ENCODE measurements around the gene LAMTOR5.
"Not testable (repeated sequence)": the region's sequence is repeated elsewhere in the genome, so short reads cannot be mapped to it uniquely, and the experiment has no call there.

LAMTOR5 gene

DNA sequence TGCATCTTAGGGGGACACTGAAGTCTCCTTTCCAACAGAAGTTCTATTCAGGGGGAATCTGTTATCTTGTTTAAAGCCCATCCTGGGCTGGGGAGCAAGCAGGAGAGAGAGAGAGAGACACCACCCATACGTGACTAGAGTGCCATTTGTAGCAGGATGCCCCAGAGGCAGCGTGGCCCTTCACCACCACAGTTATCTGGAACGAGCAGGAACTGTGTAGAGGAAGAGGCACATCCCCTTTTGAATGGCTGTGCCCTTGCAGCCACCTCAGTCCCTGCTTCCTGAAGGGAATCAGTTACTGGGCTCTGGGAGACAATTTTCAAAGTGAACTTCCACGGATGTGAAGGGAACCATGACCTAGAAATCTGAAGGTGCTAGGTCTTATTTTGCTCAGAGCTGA is 19.4 kb upstream of the LAMTOR5 start:
- FAIRE-seq = no peak
- no peak for DNase-seq (ENCODE audit: insufficient read length, low spot score)
- TF ChIP-seq CTCF (IDR thresholded peaks at IDR 0.05; ENCODE audit: insufficient read depth, missing control alignments) = no peak

DNA sequence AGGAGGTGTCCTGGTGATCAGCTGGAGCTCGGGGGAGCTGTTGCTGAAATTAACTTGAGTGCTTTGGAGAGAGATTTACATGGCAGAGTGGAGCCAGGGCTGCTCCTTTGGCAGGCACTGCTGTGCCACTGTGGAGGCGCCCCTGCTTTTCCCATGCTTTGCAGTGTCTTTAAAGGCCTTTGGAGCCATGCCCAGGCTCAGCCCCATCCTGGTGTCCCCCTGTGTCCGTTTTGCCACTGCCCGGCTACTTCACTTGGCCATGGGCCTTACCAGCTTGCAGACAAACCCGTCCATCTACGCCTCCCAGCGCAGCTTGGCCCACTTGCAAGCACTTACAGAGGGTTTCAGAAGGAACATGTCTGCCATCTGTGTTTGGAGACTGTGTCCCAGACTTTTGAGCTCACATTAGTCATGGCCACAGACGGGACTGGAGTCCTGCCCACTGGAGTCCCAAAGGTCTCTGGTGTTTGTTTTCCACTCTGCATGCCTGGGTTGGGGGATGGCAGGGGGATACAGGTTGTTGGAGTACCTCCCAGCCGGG is 18.2 kb upstream of the LAMTOR5 start:
- FAIRE-seq (no peak), DNase-seq (ENCODE audit: insufficient read length, low spot score) (no peak)
- TF ChIP-seq CTCF (IDR thresholded peaks at IDR 0.05; ENCODE audit: insufficient read depth, missing control alignments) = no peak

DNA sequence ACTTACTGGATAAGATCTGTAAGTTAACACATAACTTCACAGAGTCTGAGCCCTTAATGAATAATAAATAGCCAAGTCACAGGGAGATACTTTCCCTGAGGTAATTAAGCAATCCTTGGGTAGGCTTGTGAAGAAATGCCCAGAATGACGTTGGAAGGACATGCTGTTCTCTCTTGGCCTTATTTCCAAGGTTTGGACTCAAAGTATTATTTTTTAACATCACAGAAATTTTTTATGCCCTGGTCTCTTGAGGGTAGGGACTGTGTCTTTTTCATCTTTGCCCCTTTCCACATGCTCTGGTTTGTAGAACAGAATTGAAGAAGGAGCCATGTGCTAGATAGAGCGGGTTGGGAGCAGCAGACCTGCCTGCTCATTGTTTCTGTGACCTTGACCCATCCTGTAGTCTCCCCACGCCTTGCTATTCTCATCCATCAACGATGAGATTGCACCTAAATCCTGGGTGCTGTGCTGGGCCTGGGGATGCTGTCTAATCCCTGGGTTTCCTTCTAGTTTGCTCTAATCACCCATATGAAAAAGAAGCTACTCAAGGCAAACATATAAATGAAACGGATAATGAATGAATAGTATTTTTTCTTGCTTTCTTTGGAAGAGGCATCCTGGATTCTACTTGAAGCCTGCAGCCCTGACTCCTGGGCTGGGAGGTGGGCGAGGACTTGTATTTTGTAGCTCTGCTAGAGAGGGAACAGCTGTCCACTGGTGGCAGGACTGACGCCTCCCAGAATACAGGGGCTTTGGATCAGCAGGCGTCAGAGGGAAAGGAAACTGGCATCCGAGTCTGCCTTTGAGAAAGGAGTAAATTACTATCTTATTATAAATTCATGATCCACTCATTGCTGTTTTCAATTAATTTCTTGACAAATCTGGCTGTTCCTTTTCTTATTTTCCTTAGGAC is 17.5 kb upstream of the LAMTOR5 start:
- TF ChIP-seq CTCF (IDR thresholded peaks at IDR 0.05; ENCODE audit: insufficient read depth, missing control alignments) = no peak
- FAIRE-seq = no peak
- DNase-seq (ENCODE audit: insufficient read length, low spot score) = no peak

DNA sequence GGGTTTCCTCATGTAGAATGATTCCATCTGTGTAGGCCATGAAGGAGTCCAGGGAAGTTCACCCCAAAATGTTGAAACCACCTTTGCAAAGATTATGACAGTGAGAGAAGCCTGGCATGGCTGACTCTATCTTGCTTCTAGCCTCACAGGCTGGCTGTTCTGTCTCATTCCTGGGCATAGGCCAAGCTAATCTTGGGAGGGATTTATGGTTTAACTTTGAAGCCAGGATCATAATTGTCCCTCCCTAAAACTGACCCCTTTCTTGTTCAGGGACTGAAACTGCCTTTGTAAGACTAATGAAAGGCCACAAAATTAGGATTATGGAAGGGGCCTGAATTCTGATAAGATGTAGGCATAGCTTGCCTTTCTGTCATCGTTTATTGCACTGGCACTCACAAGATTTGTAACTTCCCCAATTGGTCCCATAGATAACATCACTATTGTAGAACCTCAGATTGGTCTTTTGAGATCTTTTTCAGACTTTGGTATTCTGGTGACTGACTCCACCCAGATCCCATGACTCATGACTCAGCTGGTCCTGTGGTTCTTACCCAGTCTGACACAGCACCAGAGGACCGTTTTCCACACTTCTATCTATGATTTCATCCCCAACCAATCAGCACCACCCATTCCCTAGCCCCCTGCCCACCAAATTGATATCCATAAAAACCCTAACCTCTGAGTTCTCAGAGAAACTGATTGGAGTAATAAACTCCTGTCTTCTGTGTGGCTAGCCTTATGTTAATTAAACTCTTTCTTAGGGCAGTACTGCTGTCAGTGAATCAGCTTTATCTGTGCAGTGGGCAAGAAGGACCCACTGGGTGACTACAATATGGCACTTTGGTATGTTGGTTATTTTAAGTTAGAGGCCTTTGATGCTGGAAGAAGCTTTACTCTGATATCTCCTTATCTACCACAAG is 13.6 kb upstream of the LAMTOR5 start:
- FAIRE-seq (no peak), DNase-seq (ENCODE audit: insufficient read length, low spot score) (no peak)
- no peak for TF ChIP-seq CTCF (IDR thresholded peaks at IDR 0.05; ENCODE audit: insufficient read depth, missing control alignments)

GRCh38 chr1:110420023-110420662 is 12.6 kb upstream of the LAMTOR5 start:
- no peak for TF ChIP-seq CTCF (IDR thresholded peaks at IDR 0.05; ENCODE audit: insufficient read depth, missing control alignments)
- FAIRE-seq (no peak), DNase-seq (ENCODE audit: insufficient read length, low spot score) (no peak)

GRCh38 chr1:110418729-110419128 is 11.2 kb upstream of the LAMTOR5 start:
- DNase-seq (ENCODE audit: insufficient read length, low spot score) (no peak), FAIRE-seq (no peak)
- no peak for TF ChIP-seq CTCF (IDR thresholded peaks at IDR 0.05; ENCODE audit: insufficient read depth, missing control alignments)

- DNase-seq (ENCODE audit: insufficient read length, low spot score); FAIRE-seq: not testable (repeated sequence)
These were observed 5.6 kb upstream of the LAMTOR5 start for GRCh38 chr1:110413045-110413444.

All from D721Med (cell line).